Measurements from ENCODE around the gene CDK15. TPM values are rescaled to one million over a fixed set of nuclear protein-coding genes. Genes with fewer than 3 reads are reported as not detected.

The CDK15 gene
- total RNA-seq, 1 experiment from 2014 or later = not detected

- H3K27me3 ChIP-seq (ENCODE audit: insufficient read depth, low read length) = no peaks in the 10 kb centered on the region
- RAD21 ChIA-PET (ENCODE audit: low non-redundant PET in 1 of 2, low total read pairs in 2 of 2, uncharacterized antibody in 2 of 2, unreplicated experiment in 2 of 2) = no interaction called here
- H3K36me3 ChIP-seq (ENCODE audit: control insufficient read depth in 1 of 2, insufficient read depth in 2 of 2, low read length in 2 of 2) = no peaks in the 10 kb centered on the region
- intact Hi-C loops (cut with micrococcal nuclease) = loop anchor here (1.0 kb wide), 1 partner anchor 16 kb away; no protein-coding TSS in a partner anchor
- H3K27ac ChIP-seq (ENCODE audit: low read depth, low read length) = no peak overlapping the region; the same call in 1 of the 2 replicates
- H3K4me1 ChIP-seq (ENCODE audit: control insufficient read depth in 1 of 2, insufficient read depth in 2 of 2, low read length in 2 of 2) = peaks cover 11 to 31% of the 10 kb centered on the region in 2 experiments
- CTCF ChIA-PET = interaction anchor here (1.0 to 1.5 kb wide), 2 partner anchors 14 to 549 kb away, joined by 5 read pairs; no protein-coding TSS in a partner anchor
- H3K4me2 ChIP-seq (ENCODE audit: low read length) = peak overlapping the region; percentile 92
- no peaks in the 10 kb centered on the region for H3K9me3 ChIP-seq (ENCODE audit: control insufficient read depth in 1 of 2, insufficient read depth in 1 of 2, low read depth in 1 of 2, low read length in 2 of 2)
- no peak for TF ChIP-seq SIN3A (IDR thresholded peaks at IDR 0.05; ENCODE audit: low read depth)
- H3K9me2 ChIP-seq (ENCODE audit: insufficient read depth) = no peaks in the 10 kb centered on the region
- H2AFZ ChIP-seq (ENCODE audit: low read depth, low read length, poor library complexity, severe bottlenecking) = peak overlapping the region; percentile 47
- no TSS peak for BruUV-seq (replicated peaks)
- POLR2A ChIA-PET = interaction anchor here (0.8 kb wide), 1 partner anchor 526 kb away, joined by 3 read pairs; no protein-coding TSS in a partner anchor
- DNase-seq (ENCODE audit: low read depth, low spot score) (no peak), ATAC-seq (peak; percentile 3)
- H4K20me1 ChIP-seq (ENCODE audit: insufficient read depth) = no peaks in the 10 kb centered on the region; the same call in 1 of the 2 replicates
- H3K9ac ChIP-seq (ENCODE audit: low read length) = peak overlapping the region; percentile 91
- H3K79me2 ChIP-seq (ENCODE audit: insufficient read depth, low read length) = peaks cover 40% of the 10 kb centered on the region
- peak overlapping the region; percentile 91 to 97 for H3K4me3 ChIP-seq (replicated peaks in 1 of 2; ENCODE audit: low read depth in 1 of 2, low read length in 2 of 2)
Observed at GRCh38 chr2:201781557-201782051, 24.7 kb upstream of the CDK15 start.

GRCh38 chr2:201784563-201784962 lies 21.8 kb upstream of the CDK15 start:
- Histone ChIP-seq H2AFZ (ENCODE audit: low read depth, low read length, poor library complexity, severe bottlenecking) (no peak overlapping the region), H3K27me3 (ENCODE audit: insufficient read depth, low read length) (no peaks in the 10 kb centered on the region), H3K9ac (ENCODE audit: low read length) (no peak overlapping the region), H3K4me2 (ENCODE audit: low read length) (no peak overlapping the region), H3K9me3 (ENCODE audit: control insufficient read depth in 1 of 2, insufficient read depth in 1 of 2, low read depth in 1 of 2, low read length in 2 of 2) (no peaks in the 10 kb centered on the region), H3K4me1 (ENCODE audit: control insufficient read depth in 1 of 2, insufficient read depth in 2 of 2, low read length in 2 of 2) (peaks cover 1 to 11% of the 10 kb centered on the region in 2 experiments; a peak in 3 of 4 replicates), H3K36me3 (ENCODE audit: control insufficient read depth in 1 of 2, insufficient read depth in 2 of 2, low read length in 2 of 2) (no peaks in the 10 kb centered on the region), H3K79me2 (ENCODE audit: insufficient read depth, low read length) (peaks cover 10% of the 10 kb centered on the region), H3K4me3 (replicated peaks in 1 of 2; ENCODE audit: low read depth in 1 of 2, low read length in 2 of 2) (no peak overlapping the region), H3K27ac (ENCODE audit: low read depth, low read length) (no peak overlapping the region), H3K9me2 (ENCODE audit: insufficient read depth) (no peaks in the 10 kb centered on the region), H4K20me1 (ENCODE audit: insufficient read depth) (no peaks in the 10 kb centered on the region; the same call in 1 of the 2 replicates)
- ATAC-seq (no peak), DNase-seq (ENCODE audit: low read depth, low spot score) (no peak)
- no TSS peak for BruUV-seq (replicated peaks)
- ChIA-PET POLR2A (no interaction called here), RAD21 (ENCODE audit: low non-redundant PET in 1 of 2, low total read pairs in 2 of 2, uncharacterized antibody in 2 of 2, unreplicated experiment in 2 of 2) (no interaction called here), CTCF (no interaction called here)
- intact Hi-C loops (cut with micrococcal nuclease) = no loop called here
- TF ChIP-seq CTCF (IDR thresholded peaks at IDR 0.05 in 2 of 3, conservative IDR thresholded peaks at IDR 0.05 in 1 of 3; ENCODE audit: borderline replicate concordance in 1 of 3, insufficient read depth in 1 of 3, low read depth in 2 of 3, low read length in 2 of 3) (no peak), EZH2 (IDR thresholded peaks at IDR 0.05) (no peak), RAD21 (IDR thresholded peaks at IDR 0.05; ENCODE audit: low read depth) (no peak), JUND (IDR thresholded peaks at IDR 0.05) (no peak), FOSL1 (IDR thresholded peaks at IDR 0.05; ENCODE audit: low read depth) (no peak), POLR2A (IDR thresholded peaks at IDR 0.05; ENCODE audit: borderline replicate concordance, extremely low read depth, insufficient read depth, insufficient read length) (no peak), REST (IDR thresholded peaks at IDR 0.05; ENCODE audit: low read depth) (no peak), MAX (IDR thresholded peaks at IDR 0.05) (no peak), ELF1 (IDR thresholded peaks at IDR 0.05; ENCODE audit: borderline replicate concordance, low read depth) (no peak), ZFX (IDR thresholded peaks at IDR 0.05) (no peak), EZH2phosphoT487 (IDR thresholded peaks at IDR 0.05; ENCODE audit: borderline replicate concordance) (no peak)
- TF ChIP-seq, protein P1, sequence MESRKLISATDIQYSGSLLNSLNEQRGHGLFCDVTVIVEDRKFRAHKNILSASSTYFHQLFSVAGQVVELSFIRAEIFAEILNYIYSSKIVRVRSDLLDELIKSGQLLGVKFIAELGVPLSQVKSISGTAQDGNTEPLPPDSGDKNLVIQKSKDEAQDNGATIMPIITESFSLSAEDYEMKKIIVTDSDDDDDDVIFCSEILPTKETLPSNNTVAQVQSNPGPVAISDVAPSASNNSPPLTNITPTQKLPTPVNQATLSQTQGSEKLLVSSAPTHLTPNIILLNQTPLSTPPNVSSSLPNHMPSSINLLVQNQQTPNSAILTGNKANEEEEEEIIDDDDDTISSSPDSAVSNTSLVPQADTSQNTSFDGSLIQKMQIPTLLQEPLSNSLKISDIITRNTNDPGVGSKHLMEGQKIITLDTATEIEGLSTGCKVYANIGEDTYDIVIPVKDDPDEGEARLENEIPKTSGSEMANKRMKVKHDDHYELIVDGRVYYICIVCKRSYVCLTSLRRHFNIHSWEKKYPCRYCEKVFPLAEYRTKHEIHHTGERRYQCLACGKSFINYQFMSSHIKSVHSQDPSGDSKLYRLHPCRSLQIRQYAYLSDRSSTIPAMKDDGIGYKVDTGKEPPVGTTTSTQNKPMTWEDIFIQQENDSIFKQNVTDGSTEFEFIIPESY (IDR thresholded peaks at IDR 0.05; ENCODE audit: extremely low read depth, insufficient replicate concordance, low read length) = no peak

Measured in HCT116 (cell line).